ENCODE measurements around the gene MALAT1. TPM values are rescaled to one million over a fixed set of nuclear protein-coding genes. Genes with fewer than 3 reads are reported as not detected.
A peak's percentile ranks its signal among the peaks of the same experiment; 100 is the strongest.

The MALAT1 gene
- total and polyA plus RNA-seq, 2 of the 13 experiments (the other 11 are each of a cell fraction or from before 2014, with no cell fraction given) = 143 to 1,237 TPM

- TF ChIP-seq, protein P1, sequence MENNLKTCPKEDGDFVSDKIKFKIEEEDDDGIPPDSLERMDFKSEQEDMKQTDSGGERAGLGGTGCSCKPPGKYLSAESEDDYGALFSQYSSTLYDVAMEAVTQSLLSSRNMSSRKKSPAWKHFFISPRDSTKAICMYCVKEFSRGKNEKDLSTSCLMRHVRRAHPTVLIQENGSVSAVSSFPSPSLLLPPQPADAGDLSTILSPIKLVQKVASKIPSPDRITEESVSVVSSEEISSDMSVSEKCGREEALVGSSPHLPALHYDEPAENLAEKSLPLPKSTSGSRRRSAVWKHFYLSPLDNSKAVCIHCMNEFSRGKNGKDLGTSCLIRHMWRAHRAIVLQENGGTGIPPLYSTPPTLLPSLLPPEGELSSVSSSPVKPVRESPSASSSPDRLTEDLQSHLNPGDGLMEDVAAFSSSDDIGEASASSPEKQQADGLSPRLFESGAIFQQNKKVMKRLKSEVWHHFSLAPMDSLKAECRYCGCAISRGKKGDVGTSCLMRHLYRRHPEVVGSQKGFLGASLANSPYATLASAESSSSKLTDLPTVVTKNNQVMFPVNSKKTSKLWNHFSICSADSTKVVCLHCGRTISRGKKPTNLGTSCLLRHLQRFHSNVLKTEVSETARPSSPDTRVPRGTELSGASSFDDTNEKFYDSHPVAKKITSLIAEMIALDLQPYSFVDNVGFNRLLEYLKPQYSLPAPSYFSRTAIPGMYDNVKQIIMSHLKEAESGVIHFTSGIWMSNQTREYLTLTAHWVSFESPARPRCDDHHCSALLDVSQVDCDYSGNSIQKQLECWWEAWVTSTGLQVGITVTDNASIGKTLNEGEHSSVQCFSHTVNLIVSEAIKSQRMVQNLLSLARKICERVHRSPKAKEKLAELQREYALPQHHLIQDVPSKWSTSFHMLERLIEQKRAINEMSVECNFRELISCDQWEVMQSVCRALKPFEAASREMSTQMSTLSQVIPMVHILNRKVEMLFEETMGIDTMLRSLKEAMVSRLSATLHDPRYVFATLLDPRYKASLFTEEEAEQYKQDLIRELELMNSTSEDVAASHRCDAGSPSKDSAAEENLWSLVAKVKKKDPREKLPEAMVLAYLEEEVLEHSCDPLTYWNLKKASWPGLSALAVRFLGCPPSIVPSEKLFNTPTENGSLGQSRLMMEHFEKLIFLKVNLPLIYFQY (CRISPR knock-in tag; IDR thresholded peaks at IDR 0.05; ENCODE audit: borderline replicate concordance) = peak; percentile 62; the same call in 1 of the 2 replicates
- TF ChIP-seq HNRNPUL1 (IDR thresholded peaks at IDR 0.05; ENCODE audit: low read depth, low read length) = peak; percentile 77
- TF ChIP-seq ZC3H4 (CRISPR knock-in tag; IDR thresholded peaks at IDR 0.05; ENCODE audit: borderline replicate concordance) = no peak
- TF ChIP-seq MYNN (CRISPR knock-in tag; IDR thresholded peaks at IDR 0.05; ENCODE audit: low read depth) = no peak
- TF ChIP-seq, protein P2, sequence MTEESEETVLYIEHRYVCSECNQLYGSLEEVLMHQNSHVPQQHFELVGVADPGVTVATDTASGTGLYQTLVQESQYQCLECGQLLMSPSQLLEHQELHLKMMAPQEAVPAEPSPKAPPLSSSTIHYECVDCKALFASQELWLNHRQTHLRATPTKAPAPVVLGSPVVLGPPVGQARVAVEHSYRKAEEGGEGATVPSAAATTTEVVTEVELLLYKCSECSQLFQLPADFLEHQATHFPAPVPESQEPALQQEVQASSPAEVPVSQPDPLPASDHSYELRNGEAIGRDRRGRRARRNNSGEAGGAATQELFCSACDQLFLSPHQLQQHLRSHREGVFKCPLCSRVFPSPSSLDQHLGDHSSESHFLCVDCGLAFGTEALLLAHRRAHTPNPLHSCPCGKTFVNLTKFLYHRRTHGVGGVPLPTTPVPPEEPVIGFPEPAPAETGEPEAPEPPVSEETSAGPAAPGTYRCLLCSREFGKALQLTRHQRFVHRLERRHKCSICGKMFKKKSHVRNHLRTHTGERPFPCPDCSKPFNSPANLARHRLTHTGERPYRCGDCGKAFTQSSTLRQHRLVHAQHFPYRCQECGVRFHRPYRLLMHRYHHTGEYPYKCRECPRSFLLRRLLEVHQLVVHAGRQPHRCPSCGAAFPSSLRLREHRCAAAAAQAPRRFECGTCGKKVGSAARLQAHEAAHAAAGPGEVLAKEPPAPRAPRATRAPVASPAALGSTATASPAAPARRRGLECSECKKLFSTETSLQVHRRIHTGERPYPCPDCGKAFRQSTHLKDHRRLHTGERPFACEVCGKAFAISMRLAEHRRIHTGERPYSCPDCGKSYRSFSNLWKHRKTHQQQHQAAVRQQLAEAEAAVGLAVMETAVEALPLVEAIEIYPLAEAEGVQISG (CRISPR knock-in tag; IDR thresholded peaks at IDR 0.05) = peak; percentile 74; the same call in 1 of the 2 replicates
- TF ChIP-seq PCBP1 (IDR thresholded peaks at IDR 0.05; ENCODE audit: borderline replicate concordance, low read depth, low read length) = no peak; the same call in 1 of the 2 replicates
- TF ChIP-seq ZMYM4 (CRISPR knock-in tag; IDR thresholded peaks at IDR 0.05) = peak; percentile 93
- no peak for TF ChIP-seq ATM (IDR thresholded peaks at IDR 0.05; ENCODE audit: borderline replicate concordance)
- peak; percentile 95 for TF ChIP-seq ZGPAT (CRISPR knock-in tag; IDR thresholded peaks at IDR 0.05)
- TF ChIP-seq ZNF788 (CRISPR knock-in tag; IDR thresholded peaks at IDR 0.05; ENCODE audit: borderline replicate concordance) = no peak; the same call in 1 of the 2 replicates
- 0 out of 2 replicates have a peak, but pooled peaks have one; percentile 67 for TF ChIP-seq ZXDC (CRISPR knock-in tag; IDR thresholded peaks at IDR 0.05)
- no peak for TF ChIP-seq KDM4B (CRISPR knock-in tag; IDR thresholded peaks at IDR 0.05)
- peak; percentile 71 for TF ChIP-seq SIN3A (IDR thresholded peaks at IDR 0.05; ENCODE audit: borderline replicate concordance, low read depth, low read length)
- peak; percentile 94 for TF ChIP-seq MED1 (CRISPR knock-in tag; IDR thresholded peaks at IDR 0.05)
- TF ChIP-seq ZNF431 (CRISPR knock-in tag; IDR thresholded peaks at IDR 0.05; ENCODE audit: borderline replicate concordance, low read depth) = peak; percentile 95
- no peak for TF ChIP-seq KDM3A (CRISPR knock-in tag; IDR thresholded peaks at IDR 0.05; ENCODE audit: low read depth)
Measured at GRCh38 chr11:65497141-65498041, 1.5 kb upstream of the MALAT1 start (continued).

All from HepG2 (cell line).